Glutamatergic neuron (in vitro differentiated cells): Measurements from ENCODE around the gene RHBDD3. TPM values are rescaled to one million over a fixed set of nuclear protein-coding genes. Genes with fewer than 3 reads are reported as not detected.

ENCODE experiments used
- DNase-seq: peaks from one replicate; pipeline ENCODE4 v3.0.0; 2022
- H3K27ac Mint-ChIP-seq: one replicate; pipeline ENCODE4 v1.8.0; 2020; ENCODE audit warnings: mild to moderate bottlenecking, mixed read lengths, inconsistent platforms; ENCODE audit not compliant: unreplicated experiment
- H3K27me3 Mint-ChIP-seq: one replicate; pipeline ENCODE4 v1.8.0; 2020; ENCODE audit warnings: mild to moderate bottlenecking, moderate library complexity, mixed read lengths, inconsistent platforms; ENCODE audit not compliant: unreplicated experiment
- H3K36me3 Mint-ChIP-seq: one replicate; pipeline ENCODE4 v1.8.0; 2020; ENCODE audit warnings: mild to moderate bottlenecking, mixed read lengths, inconsistent platforms; ENCODE audit not compliant: unreplicated experiment
- H3K4me1 Mint-ChIP-seq: one replicate; pipeline ENCODE4 v1.8.0; 2020; ENCODE audit warnings: mild to moderate bottlenecking, low read depth, mixed read lengths, inconsistent platforms; ENCODE audit not compliant: unreplicated experiment
- H3K4me3 Mint-ChIP-seq: one replicate; pipeline ENCODE4 v1.8.0; 2020; ENCODE audit warnings: mild to moderate bottlenecking, mixed read lengths, inconsistent platforms; ENCODE audit not compliant: unreplicated experiment
- H3K9me3 Mint-ChIP-seq: one replicate; pipeline ENCODE4 v1.8.0; 2020; ENCODE audit warnings: mild to moderate bottlenecking, moderate library complexity, mixed read lengths, inconsistent platforms; ENCODE audit not compliant: unreplicated experiment
- CTCF ChIP-seq: fragments of 200-600 bp; sonication (generic); IDR thresholded peaks from one replicate; pipeline ENCODE4 v1.5.0; 2021; ENCODE audit not compliant: partially characterized antibody, unreplicated experiment
- total RNA-seq: library from RNA; stranded (reverse); fragmentation: NEBNext Ultra II Directional; extraction: Animal tissue kit (Norgen Biotek cat#: 25700); gene quantifications from one replicate; pipeline ENCODE4 v1.2.1, GENCODE V29; 2021; ENCODE audit not compliant: unreplicated experiment

Gene RHBDD3
- total RNA-seq, 1 donor from 2014 or later = 50.4 TPM

GRCh38 chr22:29310863-29311339 is 43.1 kb upstream of the RHBDD3 start:
- Mint-ChIP-seq H3K4me1 (peaks cover 13% of the 10 kb centered on the region), H3K27me3 (peaks cover 14% of the 10 kb centered on the region), H3K27ac (no peak overlapping the region), H3K9me3 (peaks cover 5% of the 10 kb centered on the region), H3K4me3 (no peak overlapping the region), H3K36me3 (peaks cover 6% of the 10 kb centered on the region)
- TF ChIP-seq CTCF = no peak
- peak; percentile 71 for DNase-seq

- Mint-ChIP-seq H3K4me3 (no peak overlapping the region), H3K36me3 (peaks cover 6% of the 10 kb centered on the region)
Observed at GRCh38 chr22:29310065-29310862, 42.5 kb upstream of the RHBDD3 start.

GRCh38 chr22:29309332-29310064 is 41.7 kb upstream of the RHBDD3 start:
- TF ChIP-seq CTCF = no peak
- no peak overlapping the region for H3K4me3 Mint-ChIP-seq
- H3K27ac Mint-ChIP-seq = no peak overlapping the region
- peaks cover 10% of the 10 kb centered on the region for H3K9me3 Mint-ChIP-seq
- peaks cover 13% of the 10 kb centered on the region for H3K27me3 Mint-ChIP-seq
- peaks cover 6% of the 10 kb centered on the region for H3K36me3 Mint-ChIP-seq
- no peak for DNase-seq
- peaks cover 12% of the 10 kb centered on the region for H3K4me1 Mint-ChIP-seq

More at GRCh38 chr22:29310065-29310862, 42.5 kb upstream of the RHBDD3 start:
- Mint-ChIP-seq H3K27me3 (peaks cover 14% of the 10 kb centered on the region), H3K4me1 (peaks cover 13% of the 10 kb centered on the region), H3K9me3 (peaks cover 7% of the 10 kb centered on the region), H3K27ac (no peak overlapping the region)
- DNase-seq = no peak
- TF ChIP-seq CTCF = no peak

- Mint-ChIP-seq H3K4me3 (no peak overlapping the region), H3K27me3 (peaks cover 8% of the 10 kb centered on the region), H3K36me3 (no peaks in the 10 kb centered on the region), H3K4me1 (peaks cover 5% of the 10 kb centered on the region), H3K27ac (no peak overlapping the region), H3K9me3 (peaks cover 7% of the 10 kb centered on the region)
- no peak for TF ChIP-seq CTCF
- no peak for DNase-seq
Observed at GRCh38 chr22:29308791-29309262, 41.0 kb upstream of the RHBDD3 start.
